H1 (cell line): ENCODE results near the gene COL4A2. TPM values are rescaled to one million over a fixed set of nuclear protein-coding genes. Genes with fewer than 3 reads are reported as not detected.

Experiments
- CTCF ChIA-PET: fragments of 300-600 bp; sonication (Branson Sonifier 250); formaldehyde crosslinking; loops from one replicate; lab custom pipeline; 2021; ENCODE audit not compliant: partially characterized antibody; lab: Charles Lee
- POLR2A ChIA-PET: fragments of 300-600 bp; sonication (Branson Sonifier 250); formaldehyde crosslinking; loops from one replicate; lab custom pipeline; 2021; ENCODE audit warnings: inconsistent platforms; ENCODE audit not compliant: partially characterized antibody; lab: Charles Lee
- DNase-seq, 2 experiments: peaks; one replicate each; pipeline versions ENCODE4 v3.0.0 to v3.0.0-alpha.2; 2010 to 2022; ENCODE audit warnings: low spot score in 2 of 2, low read depth in 1 of 2, mixed read lengths in 1 of 2
- FAIRE-seq: peaks from 2 replicates; lab custom pipeline; 2011; peaks lifted over from hg19 to GRCh38; lab: Jason Lieb, UNC
- H2AFZ ChIP-seq: 2 replicates; pipeline ENCODE4 v1.8.1; 2012; ENCODE audit warnings: low read length, inconsistent platforms
- H2AK5ac ChIP-seq: 2 replicates; pipeline ENCODE4 v1.6.1; 2013; ENCODE audit warnings: low read depth, low read length
- H2BK120ac ChIP-seq: replicated peaks from 2 replicates; pipeline ENCODE3; 2013; ENCODE audit warnings: low read depth, low read length, inconsistent platforms
- H2BK12ac ChIP-seq: 2 replicates; pipeline ENCODE4 v1.6.1; 2013; ENCODE audit warnings: low read depth, low read length
- H2BK15ac ChIP-seq: 2 replicates; pipeline ENCODE4 v1.6.1; 2013; ENCODE audit warnings: low read length
- H2BK20ac ChIP-seq: 2 replicates; pipeline ENCODE4 v1.6.1; 2013; ENCODE audit warnings: low read length
- H2BK5ac ChIP-seq: 2 replicates; pipeline ENCODE4 v1.6.1; 2013; ENCODE audit warnings: low read depth, low read length
- H3K14ac ChIP-seq: 2 replicates; pipeline ENCODE4 v1.6.1; 2013; ENCODE audit warnings: inconsistent platforms; ENCODE audit not compliant: insufficient read length
- H3K18ac ChIP-seq: 2 replicates; pipeline ENCODE4 v1.6.1; 2013; ENCODE audit warnings: low read length; ENCODE audit errors: extremely low read depth
- H3K23ac ChIP-seq: 2 replicates; pipeline ENCODE4 v1.6.1; 2013; ENCODE audit warnings: inconsistent platforms; ENCODE audit not compliant: insufficient read length
- H3K23me2 ChIP-seq: 2 replicates; pipeline ENCODE4 v1.6.1; 2013; ENCODE audit warnings: low read depth, low read length
- H3K27ac ChIP-seq: 2 replicates; pipeline ENCODE4 v1.6.1; 2011; ENCODE audit warnings: low read depth, low read length, inconsistent platforms
- H3K27me3 ChIP-seq, 4 experiments: replicated peaks in 1 of 4; 1 replicate in 1 of 4; 2 replicates in 3 of 4; pipeline versions ENCODE4 v1.6.1 to v1.8.1; 2011 to 2013; ENCODE audit warnings: low read length in 3 of 4, mild to moderate bottlenecking in 3 of 4, inconsistent platforms in 2 of 4, mixed read lengths in 2 of 4, moderate library complexity in 1 of 4; ENCODE audit not compliant: control insufficient read depth in 3 of 4, insufficient read depth in 3 of 4; ENCODE audit errors: extremely low read depth in 1 of 4
- H3K36me3 ChIP-seq, 4 experiments: 2 replicates each; pipeline versions ENCODE4 v1.6.1 to v1.8.1; 2011 to 2013; ENCODE audit warnings: mild to moderate bottlenecking in 4 of 4, low read length in 3 of 4, moderate library complexity in 2 of 4, control low read depth in 1 of 4, inconsistent platforms in 1 of 4; ENCODE audit not compliant: insufficient read depth in 4 of 4, control insufficient read depth in 2 of 4
- H3K4ac ChIP-seq: replicated peaks from 2 replicates; pipeline ENCODE3; 2013; ENCODE audit warnings: low read length, low read depth, mixed read lengths, inconsistent platforms; ENCODE audit not compliant: insufficient read length
- H3K4me1 ChIP-seq, 4 experiments: replicated peaks in 1 of 4; 1 replicate in 1 of 4; 2 replicates in 3 of 4; pipeline versions ENCODE4 v1.6.1 to v1.8.1; 2011 to 2013; ENCODE audit warnings: low read length in 3 of 4, inconsistent platforms in 2 of 4, mixed read lengths in 1 of 4; ENCODE audit not compliant: insufficient read depth in 4 of 4, control insufficient read depth in 3 of 4
- H3K4me2 ChIP-seq, 2 experiments: 2 replicates each; pipeline versions ENCODE4 v1.6.1 to v1.8.1; 2011 to 2013; ENCODE audit warnings: low read depth in 2 of 2, low read length in 2 of 2, control low read depth in 1 of 2, inconsistent platforms in 1 of 2, mild to moderate bottlenecking in 1 of 2; ENCODE audit not compliant: insufficient read depth in 1 of 2
- H3K4me3 ChIP-seq, 4 experiments: fragments of 200-600, 300-600 bp in 1 of 4; sonication (generic), shearing (Covaris generic), sonication (Bioruptor Twin) in 1 of 4; 2 replicates each; pipeline versions ENCODE4 v1.5.1 to v1.8.1; 2011 to 2016; ENCODE audit warnings: low read length in 4 of 4, low read depth in 3 of 4, control low read depth in 2 of 4, inconsistent platforms in 2 of 4, mild to moderate bottlenecking in 2 of 4, mixed read lengths in 1 of 4, moderate library complexity in 1 of 4; ENCODE audit not compliant: insufficient read depth in 2 of 4; ENCODE audit errors: extremely low read depth in 1 of 4
- H3K56ac ChIP-seq: replicated peaks from 2 replicates; pipeline ENCODE3; 2013; ENCODE audit warnings: low read depth, mild to moderate bottlenecking, mixed read lengths, low read length, inconsistent platforms; ENCODE audit not compliant: insufficient read length
- H3K79me1 ChIP-seq: 2 replicates; pipeline ENCODE4 v1.6.1; 2013; ENCODE audit warnings: low read depth, low read length, control low read depth
- H3K79me2 ChIP-seq, 2 experiments: 2 replicates each; pipeline versions ENCODE4 v1.6.1 to v1.8.1; 2012 to 2013; ENCODE audit warnings: low read length in 2 of 2, mild to moderate bottlenecking in 2 of 2, inconsistent platforms in 1 of 2; ENCODE audit not compliant: insufficient read depth in 2 of 2, control insufficient read depth in 1 of 2
- H3K9ac ChIP-seq, 4 experiments: replicated peaks in 1 of 4; 1 replicate in 1 of 4; 2 replicates in 3 of 4; pipeline versions ENCODE4 v1.6.1 to v1.8.1; 2011 to 2013; ENCODE audit warnings: low read depth in 3 of 4, low read length in 3 of 4, control low read depth in 2 of 4, mild to moderate bottlenecking in 2 of 4, moderate library complexity in 2 of 4, inconsistent platforms in 1 of 4; ENCODE audit errors: extremely low read depth in 1 of 4
- H3K9me3 ChIP-seq, 2 experiments: 2 replicates each; pipeline versions ENCODE4 v1.6.1 to v1.8.1; 2012 to 2013; ENCODE audit warnings: mild to moderate bottlenecking in 2 of 2, moderate library complexity in 2 of 2, control low read depth in 1 of 2, inconsistent platforms in 1 of 2, low read depth in 1 of 2, low read length in 1 of 2, mixed read lengths in 1 of 2; ENCODE audit not compliant: insufficient read depth in 2 of 2
- H4K20me1 ChIP-seq, 2 experiments: replicated peaks in 1 of 2; 2 replicates each; pipeline versions ENCODE3 to v1.8.1; 2011 to 2013; ENCODE audit warnings: inconsistent platforms in 2 of 2, low read length in 2 of 2, mild to moderate bottlenecking in 1 of 2; ENCODE audit not compliant: insufficient read depth in 2 of 2, control insufficient read depth in 1 of 2
- H4K5ac ChIP-seq: 2 replicates; pipeline ENCODE4 v1.6.1; 2013; ENCODE audit warnings: low read length, low read depth, mixed read lengths, inconsistent platforms; ENCODE audit not compliant: insufficient read length
- H4K8ac ChIP-seq: 2 replicates; pipeline ENCODE4 v1.8.0; 2013; ENCODE audit warnings: mild to moderate bottlenecking, moderate library complexity, low read length, inconsistent platforms; ENCODE audit not compliant: insufficient read depth; ENCODE audit errors: extremely low read depth
- H4K91ac ChIP-seq: replicated peaks from 2 replicates; pipeline ENCODE3; 2013; ENCODE audit warnings: low read length, mixed read lengths, inconsistent platforms; ENCODE audit not compliant: insufficient read length
- ATF3 ChIP-seq: IDR thresholded peaks from 2 replicates; pipeline ENCODE4 v1.6.1; 2011; ENCODE audit warnings: low read depth, mild to moderate bottlenecking, low read length; ENCODE audit not compliant: insufficient read depth
- CREB1 ChIP-seq: IDR thresholded peaks from 2 replicates; pipeline ENCODE4 v1.6.1; 2012; ENCODE audit warnings: inconsistent platforms
- EZH2 ChIP-seq: fragments of 200-600 bp; sonication (generic); IDR thresholded peaks from 2 replicates; pipeline ENCODE4 v1.7.1; 2012; ENCODE audit warnings: low read depth, mild to moderate bottlenecking, moderate library complexity, low read length, inconsistent platforms; ENCODE audit not compliant: severe bottlenecking
- FOSL1 ChIP-seq: IDR thresholded peaks from 2 replicates; pipeline ENCODE4 v1.6.1; 2011; ENCODE audit warnings: mild to moderate bottlenecking, low read depth, low read length, moderate library complexity; ENCODE audit not compliant: insufficient read depth
- HDAC2 ChIP-seq, 2 experiments: fragments of 300-600 bp in 1 of 2; sonication (generic) in 1 of 2; IDR thresholded peaks; 2 replicates each; pipeline ENCODE4 v1.6.1; 2011 to 2012; ENCODE audit warnings: low read depth in 2 of 2, low read length in 2 of 2, mild to moderate bottlenecking in 2 of 2, moderate library complexity in 2 of 2, borderline replicate concordance in 1 of 2, inconsistent platforms in 1 of 2
- PHF8 ChIP-seq: fragments of 200-600 bp; sonication (generic); conservative IDR thresholded peaks from 2 replicates; pipeline ENCODE4 v1.7.1; 2012; ENCODE audit warnings: low read depth, mild to moderate bottlenecking, inconsistent platforms, low read length, moderate library complexity
- TAF1 ChIP-seq: IDR thresholded peaks from 2 replicates; pipeline ENCODE4 v1.6.1; 2011; ENCODE audit warnings: mild to moderate bottlenecking, low read depth, low read length
- TEAD4 ChIP-seq: IDR thresholded peaks from 2 replicates; pipeline ENCODE4 v1.6.1; 2012; ENCODE audit warnings: low read depth, low read length, inconsistent platforms, mixed read lengths
- WGBS, 2 experiments: shearing (Covaris generic) in 1 of 2; methylation state at CpG; one replicate each; pipeline versions ENCODE4 v1.1.6 to v1.1.7; 2013 to 2015; ENCODE audit warnings: low lambda C conversion rate in 2 of 2, mixed read lengths in 2 of 2, inconsistent platforms in 1 of 2, low coverage in 1 of 2, missing lambda C conversion rate in 1 of 2; ENCODE audit not compliant: insufficient replicate concordance in 2 of 2, insufficient coverage in 1 of 2, insufficient read length in 1 of 2; ENCODE audit errors: extremely low coverage in 1 of 2, missing lambda C conversion rate in 1 of 2; 5-methylcytosine and 5-hydroxymethylcytosine counted together
- polyA plus RNA-seq, 7 experiments: library from polyadenylated mRNA; depleted of rRNA in 3 of 7; stranded (reverse) in 5 of 7; unstranded in 2 of 7; fragments of >200 nt in 5 of 7; fragments of 200-250 nt in 2 of 7; gene quantifications; 1 replicate in 5 of 7; 2 replicates in 1 of 7; 4 replicates in 1 of 7; pipeline versions ENCODE4 v1.2.1 to v1.2.3, GENCODE V29; 2011 to 2013; ENCODE audit warnings: missing spikeins in 2 of 7, mixed read lengths in 2 of 7
- total RNA-seq: library from RNA; stranded (reverse); fragmentation: NEBNext Ultra II Directional; extraction: Animal tissue kit (Norgen Biotek cat#: 25700); gene quantifications from 2 replicates; pipeline ENCODE4 v1.2.1, GENCODE V29; 2021

The COL4A2 gene
- total and polyA plus RNA-seq, 2 of the 8 experiments (the other 6 are each of a cell fraction or from before 2014, with no cell fraction given): 80.4 to 87.3 TPM

GRCh38 chr13:110393761-110394160 is 86.7 kb downstream of the COL4A2 start:
- H4K91ac ChIP-seq: no peak overlapping the region
- 91% methylated on average over 4 of the region's 4 CpGs; no CpG with 5 or more reads in 1 of the 2 experiments for WGBS, 2 experiments
- no peak overlapping the region for H2BK12ac ChIP-seq
- H2BK5ac ChIP-seq: no peak overlapping the region
- no peak overlapping the region for H2BK15ac ChIP-seq
- no peak overlapping the region for H2AK5ac ChIP-seq
- H3K36me3 ChIP-seq: no peaks in the 10 kb centered on the region
- FAIRE-seq (no peak), DNase-seq (no peak)
- no peaks in the 10 kb centered on the region for H3K27me3 ChIP-seq
- H3K56ac ChIP-seq: no peak overlapping the region
- H2BK20ac ChIP-seq: no peak overlapping the region
- H2AFZ ChIP-seq: no peak overlapping the region
- CTCF ChIA-PET: no interaction called here
- no peak overlapping the region for H2BK120ac ChIP-seq
- peaks cover 4% of the 10 kb centered on the region; the same call in 1 of the 2 replicates for H3K79me1 ChIP-seq
- no peak overlapping the region for H3K23ac ChIP-seq
- H3K23me2 ChIP-seq: no peaks in the 10 kb centered on the region
- no peaks in the 10 kb centered on the region for H3K9me3 ChIP-seq
- no peak overlapping the region for H3K4me3 ChIP-seq
- no peak overlapping the region for H3K27ac ChIP-seq
- H3K4me1 ChIP-seq: no peaks in the 10 kb centered on the region
- H4K5ac ChIP-seq: no peak overlapping the region
- no peak overlapping the region for H3K14ac ChIP-seq
- TF ChIP-seq PHF8: no peak
- no peak for TF ChIP-seq FOSL1
- no peak for TF ChIP-seq TAF1
- no peak for TF ChIP-seq CREB1
- TF ChIP-seq EZH2: no peak
- no peak for TF ChIP-seq ATF3
- no peak for TF ChIP-seq HDAC2 (IDR thresholded peaks at IDR 0.05; ENCODE audit: borderline replicate concordance in 1 of 2, low read depth in 2 of 2, low read length in 2 of 2)
- no peak for TF ChIP-seq TEAD4
- POLR2A ChIA-PET: no interaction called here
- H4K8ac ChIP-seq: no peak overlapping the region
- H4K20me1 ChIP-seq: no peaks in the 10 kb centered on the region
- H3K4ac ChIP-seq: no peak overlapping the region
- no peaks in the 10 kb centered on the region for H3K79me2 ChIP-seq
- no peak overlapping the region for H3K9ac ChIP-seq
- no peak overlapping the region for H3K18ac ChIP-seq
- H3K4me2 ChIP-seq: no peak overlapping the region
